Measurements from ENCODE around the gene AMBRA1.

- TF ChIP-seq SP1 (IDR thresholded peaks at IDR 0.05) (no peak), ZNF384 (IDR thresholded peaks at IDR 0.05) (no peak), FOXA1 (IDR thresholded peaks at IDR 0.05) (no peak), LEF1 (IDR thresholded peaks at IDR 0.05; ENCODE audit: borderline replicate concordance) (no peak)
These were observed 38.4 kb downstream of the AMBRA1 start for GRCh38 chr11:46555267-46556054.

Data from HEK293T (cell line).